ENCODE measurements around the gene LSM10. TPM values are rescaled to one million over a fixed set of nuclear protein-coding genes. Genes with fewer than 3 reads are reported as not detected.

LSM10 gene
- total RNA-seq: 8.4 and 8.5 TPM in 2 replicates

DNA sequence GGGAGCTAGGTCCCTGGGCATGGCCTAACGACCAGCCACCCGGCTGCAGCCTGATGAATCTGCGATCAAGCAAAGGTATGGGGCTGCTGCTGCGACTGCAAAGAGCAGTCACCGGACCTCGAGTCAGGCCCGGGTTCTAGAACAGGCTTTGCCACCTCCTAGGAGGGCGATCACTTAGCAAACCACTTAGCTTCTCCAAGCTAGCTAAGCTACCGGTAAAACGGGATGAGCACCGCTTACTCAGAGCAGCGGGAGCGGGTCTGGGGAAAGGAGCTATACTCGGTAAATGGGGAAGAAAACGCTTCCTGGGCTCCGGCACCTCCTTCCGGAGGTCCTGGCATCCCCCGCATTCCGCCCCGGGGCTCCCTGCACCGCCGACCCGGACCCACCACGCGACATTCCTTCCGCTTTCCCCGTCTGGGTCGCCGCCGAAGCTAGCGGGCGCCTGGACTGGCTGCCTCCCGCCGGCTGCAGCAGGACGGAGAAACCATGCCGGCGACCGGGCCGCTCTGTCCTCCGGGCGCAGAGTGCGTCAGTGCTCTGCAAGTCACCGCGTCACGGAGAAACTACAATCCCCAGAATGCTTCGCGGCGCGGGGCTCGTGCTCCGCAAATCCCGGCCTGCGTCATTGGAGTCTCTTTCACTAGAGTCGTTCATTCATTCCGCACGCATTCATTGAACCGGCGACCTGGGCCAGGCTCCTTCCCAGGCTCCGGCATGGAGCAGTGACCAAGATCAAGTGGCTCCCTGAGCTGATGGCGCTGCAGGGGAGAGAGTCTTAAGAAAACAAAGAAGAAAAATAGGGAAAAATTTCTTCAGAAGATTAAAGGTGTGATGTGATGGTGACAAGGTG lies at the start of gene LSM10:
LSM10 (minus strand) TSS at position 531 of the 853 bp plus-strand sequence. CDS start 3,779 bp downstream, outside the sequence.

DNA sequence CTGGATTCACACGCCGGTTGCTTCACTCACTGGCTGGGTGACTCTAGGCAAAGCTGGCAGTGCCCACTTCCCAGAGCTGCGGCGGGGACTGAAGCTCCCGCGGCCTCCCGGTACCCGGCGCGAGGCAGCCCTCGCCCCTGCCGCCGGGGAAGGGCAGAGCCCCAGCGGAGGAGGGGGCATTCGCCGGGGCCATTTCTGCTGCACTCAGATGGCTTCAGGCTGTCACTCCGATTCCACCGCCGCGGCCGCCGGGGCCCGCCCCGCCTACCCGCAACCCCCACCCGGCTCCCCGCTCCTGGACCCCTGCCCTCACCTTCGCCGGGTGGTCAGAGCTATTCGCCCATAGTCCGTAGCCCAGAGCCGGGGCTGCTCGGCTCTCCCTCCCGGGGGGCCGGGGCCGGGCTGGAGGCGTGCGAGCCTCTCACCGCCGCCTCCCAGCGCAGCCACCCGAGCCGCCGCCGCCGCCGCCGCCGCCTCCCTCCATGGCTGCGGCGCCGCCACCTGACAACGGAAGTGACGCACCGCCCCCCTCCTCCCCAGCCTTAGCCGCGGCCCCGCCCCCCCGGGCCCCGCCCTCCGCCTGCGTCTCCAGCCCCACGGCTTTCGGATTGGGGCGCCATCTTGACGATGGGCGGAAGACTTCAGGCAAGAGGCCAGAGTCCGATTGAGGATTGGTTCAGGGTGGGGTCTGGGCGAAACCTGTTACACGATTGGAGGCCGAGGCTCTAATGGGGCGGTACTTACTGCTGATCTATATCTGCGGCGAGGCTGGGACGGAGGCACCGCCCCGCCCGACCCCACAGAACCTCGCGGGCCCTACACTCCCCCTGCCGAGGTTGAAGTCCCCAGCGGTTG lies 12.1 kb downstream of the LSM10 start, which contains the start of gene STK40:
STK40 (minus strand) TSS at position 515 of the 855 bp plus-strand sequence. CDS start 24,592 bp downstream, outside the sequence.

Other genes starting within 250 kb of the LSM10 start
- 82.5 and 123 TPM in 2 replicates for gene TRAPPC3, start 248.4 kb downstream of the LSM10 start, total RNA-seq
- gene MAP7D1, start 241.7 kb downstream of the LSM10 start, total RNA-seq: 68.6 and 152 TPM in 2 replicates
- gene THRAP3, start 173.5 kb downstream of the LSM10 start, total RNA-seq: 80.2 and 86.5 TPM in 2 replicates
- gene SH3D21, start 91.5 kb downstream of the LSM10 start, total RNA-seq: 3.2 and 7.0 TPM in 2 replicates
- 47.3 and 56.6 TPM in 2 replicates for gene EVA1B, start 74.3 kb downstream of the LSM10 start, total RNA-seq
- gene STK40, start 12.0 kb downstream of the LSM10 start, total RNA-seq: 5.5 and 6.5 TPM in 2 replicates
- 6.3 and 12.6 TPM in 2 replicates for gene OSCP1, start 52.5 kb upstream of the LSM10 start, total RNA-seq
- gene MRPS15, start 66.5 kb upstream of the LSM10 start, total RNA-seq: 86.5 and 94.2 TPM in 2 replicates
- 0.24 TPM in 1 of 2 replicates, not detected in the other for gene CSF3R, start 85.0 kb upstream of the LSM10 start, total RNA-seq